Femur (tissue), 1 donor: ENCODE measurements around the gene TNNC1.

Experiments
- DNase-seq: peaks from one replicate; pipeline ENCODE4 v3.0.0-alpha.2; 2017

TNNC1 gene

GRCh38 chr3:52441772-52442332, 12.0 kb downstream of the TNNC1 start:
- no peak for DNase-seq

- DNase-seq = no peak
Measured at GRCh38 chr3:52441091-52441771, 12.6 kb downstream of the TNNC1 start.

- no peak for DNase-seq
Measured at GRCh38 chr3:52440671-52441070, 13.2 kb downstream of the TNNC1 start.

- DNase-seq = no peak
Measured at GRCh38 chr3:52440249-52440551, 13.6 kb downstream of the TNNC1 start.

- DNase-seq = no peak
Measured at GRCh38 chr3:52439426-52440248, 14.2 kb downstream of the TNNC1 start.

GRCh38 chr3:52438579-52439425, 15.0 kb downstream of the TNNC1 start:
- no peak for DNase-seq

- no peak for DNase-seq
Measured at GRCh38 chr3:52438104-52438376, 15.8 kb downstream of the TNNC1 start.

- no peak for DNase-seq
Measured at GRCh38 chr3:52437326-52438103, 16.3 kb downstream of the TNNC1 start.

- peak; percentile 68 for DNase-seq
Measured at GRCh38 chr3:52436500-52437149, 17.2 kb downstream of the TNNC1 start.

GRCh38 chr3:52435246-52436101, 18.4 kb downstream of the TNNC1 start:
- DNase-seq = peak; percentile 11

GRCh38 chr3:52434491-52435115, 19.2 kb downstream of the TNNC1 start:
- peak; percentile 16 for DNase-seq

- DNase-seq = no peak
Measured at GRCh38 chr3:52433996-52434479, 19.8 kb downstream of the TNNC1 start.

- DNase-seq = peak; percentile 18
Measured at GRCh38 chr3:52433328-52433995, 20.4 kb downstream of the TNNC1 start.

GRCh38 chr3:52432691-52433141, 21.1 kb downstream of the TNNC1 start:
- DNase-seq = peak; percentile 47

- no peak for DNase-seq
Measured at GRCh38 chr3:52432225-52432624, 21.6 kb downstream of the TNNC1 start.

GRCh38 chr3:52431459-52432223, 22.2 kb downstream of the TNNC1 start:
- peak; percentile 15 for DNase-seq

- DNase-seq = no peak
Measured at GRCh38 chr3:52430416-52430810, 23.4 kb downstream of the TNNC1 start.

GRCh38 chr3:52429779-52430415, 23.9 kb downstream of the TNNC1 start:
- no peak for DNase-seq
